Thyroid gland (tissue), 4 donors: Measurements from ENCODE around the gene COL4A1. TPM values are rescaled to one million over a fixed set of nuclear protein-coding genes. Genes with fewer than 3 reads are reported as not detected.

Experiments
- DNase-seq, 2 donors: peaks; one replicate each; pipeline ENCODE4 v3.0.0-alpha.2; 2019
- H3K27ac ChIP-seq, 3 donors: fragments of 200-600 bp; sonication (generic); 1 replicate in 2 of 3; 2 replicates in 1 of 3; pipeline ENCODE4 v1.5.1; 2016 to 2019; ENCODE audit warnings: mild to moderate bottlenecking in 1 of 3, moderate library complexity in 1 of 3
- H3K27me3 ChIP-seq: fragments of 200-600 bp; sonication (generic); one replicate; pipeline ENCODE4 v1.5.1; 2019
- H3K36me3 ChIP-seq, 2 donors: fragments of 200-600 bp; sonication (generic); one replicate each; pipeline ENCODE4 v1.5.1; 2016 to 2019
- H3K4me1 ChIP-seq, 2 donors: fragments of 200-600 bp; sonication (generic); one replicate each; pipeline ENCODE4 v1.5.1; 2017 to 2019
- H3K4me3 ChIP-seq, 3 donors: fragments of 200-600 bp; sonication (generic); replicated peaks in 1 of 3; 1 replicate in 2 of 3; 2 replicates in 1 of 3; pipeline ENCODE4 v1.5.1; 2016; ENCODE audit warnings: mild to moderate bottlenecking in 1 of 3
- H3K9me3 ChIP-seq: fragments of 200-600 bp; sonication (generic); one replicate; pipeline ENCODE4 v1.5.1; 2017
- POLR2A ChIP-seq, 2 donors: fragments of 450-650 bp; IDR thresholded peaks; one replicate each; pipeline ENCODE4 v1.6.1; 2017; ENCODE audit warnings: antibody characterized with exemption in 2 of 2, mild to moderate bottlenecking in 2 of 2, moderate library complexity in 1 of 2
- WGBS, 2 donors: methylation state at CpG; one replicate each; pipeline ENCODE4 v1.1.5; 2017; 5-methylcytosine and 5-hydroxymethylcytosine counted together
- intact Hi-C: fragments of 100-400 bp; cut with DNase I; formaldehyde crosslinking; loops from one replicate; pipeline ENCODE4 v1.15.1; 2023
- total RNA-seq, 4 donors: library from RNA; depleted of rRNA; stranded (reverse); fragments of >200 nt; gene quantifications; one replicate each; pipeline ENCODE4 v1.2.3, GENCODE V29; 2016
- TF ChIP-seq, protein P1 (sequence below), 6 experiments: fragments of 200-600 bp in 3 of 6; fragments of 450-650 bp in 3 of 6; sonication (generic) in 3 of 6; IDR thresholded peaks; one replicate each; pipeline ENCODE4 v1.5.1; 2016 to 2019; ENCODE audit warnings: antibody characterized with exemption in 6 of 6, mild to moderate bottlenecking in 2 of 6, inconsistent platforms in 1 of 6, moderate library complexity in 1 of 6

COL4A1 gene
- total RNA-seq, 4 donors from 2014 or later = 71.3 to 161 (median 112) TPM

DNA sequence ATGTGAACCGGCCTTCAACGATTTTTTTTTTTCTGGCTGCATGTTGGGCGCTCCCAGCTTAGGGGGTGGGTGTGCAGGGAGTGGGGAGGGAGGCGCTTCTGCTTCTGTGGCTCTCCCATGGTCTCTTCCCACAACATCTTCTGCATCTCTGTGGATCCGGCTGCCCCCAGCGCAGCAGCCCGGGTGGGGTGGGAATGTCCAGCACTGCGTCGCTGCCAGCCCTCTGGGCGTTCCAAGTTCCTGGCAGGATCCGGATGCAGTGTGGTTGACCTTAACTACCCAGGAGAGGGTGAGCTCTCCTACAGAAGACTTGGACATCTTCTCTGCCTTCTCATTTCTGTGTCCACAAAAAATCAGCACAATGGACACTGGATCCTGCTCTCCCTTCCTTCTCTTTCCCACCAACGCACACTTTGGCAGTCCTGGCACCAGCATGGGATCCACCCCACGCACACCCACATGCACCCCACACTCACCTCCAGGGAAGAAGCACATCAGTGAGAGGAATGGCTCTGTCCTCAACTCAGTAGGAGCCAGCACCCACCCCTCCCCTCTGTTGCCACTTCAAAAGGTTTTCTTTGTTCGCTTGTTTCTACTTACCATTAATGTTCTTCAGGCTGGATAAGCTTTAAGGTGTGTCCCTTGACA lies 177.3 kb downstream of the COL4A1 start:
- H3K36me3 ChIP-seq = no peaks in the 10 kb centered on the region
- no peak overlapping the region for H3K4me3 ChIP-seq
- no peak for DNase-seq
- intact Hi-C loops = loop anchor here (10.0 kb wide), 1 partner anchor 1165 kb away; no protein-coding TSS in a partner anchor
- H3K27ac ChIP-seq = peak overlapping the region in 2 of 3 donors; percentile 28 to 36
- H3K27me3 ChIP-seq = no peaks in the 10 kb centered on the region
- 89% methylated on average over 14 of the region's 14 CpGs for WGBS, 2 donors
- peaks cover 17 to 19% of the 10 kb centered on the region in 2 donors for H3K4me1 ChIP-seq
- TF ChIP-seq, protein P1, sequence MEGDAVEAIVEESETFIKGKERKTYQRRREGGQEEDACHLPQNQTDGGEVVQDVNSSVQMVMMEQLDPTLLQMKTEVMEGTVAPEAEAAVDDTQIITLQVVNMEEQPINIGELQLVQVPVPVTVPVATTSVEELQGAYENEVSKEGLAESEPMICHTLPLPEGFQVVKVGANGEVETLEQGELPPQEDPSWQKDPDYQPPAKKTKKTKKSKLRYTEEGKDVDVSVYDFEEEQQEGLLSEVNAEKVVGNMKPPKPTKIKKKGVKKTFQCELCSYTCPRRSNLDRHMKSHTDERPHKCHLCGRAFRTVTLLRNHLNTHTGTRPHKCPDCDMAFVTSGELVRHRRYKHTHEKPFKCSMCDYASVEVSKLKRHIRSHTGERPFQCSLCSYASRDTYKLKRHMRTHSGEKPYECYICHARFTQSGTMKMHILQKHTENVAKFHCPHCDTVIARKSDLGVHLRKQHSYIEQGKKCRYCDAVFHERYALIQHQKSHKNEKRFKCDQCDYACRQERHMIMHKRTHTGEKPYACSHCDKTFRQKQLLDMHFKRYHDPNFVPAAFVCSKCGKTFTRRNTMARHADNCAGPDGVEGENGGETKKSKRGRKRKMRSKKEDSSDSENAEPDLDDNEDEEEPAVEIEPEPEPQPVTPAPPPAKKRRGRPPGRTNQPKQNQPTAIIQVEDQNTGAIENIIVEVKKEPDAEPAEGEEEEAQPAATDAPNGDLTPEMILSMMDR (IDR thresholded peaks at IDR 0.05) = no peak
- no peak for TF ChIP-seq POLR2A (IDR thresholded peaks at IDR 0.05)
- no peaks in the 10 kb centered on the region for H3K9me3 ChIP-seq

DNA sequence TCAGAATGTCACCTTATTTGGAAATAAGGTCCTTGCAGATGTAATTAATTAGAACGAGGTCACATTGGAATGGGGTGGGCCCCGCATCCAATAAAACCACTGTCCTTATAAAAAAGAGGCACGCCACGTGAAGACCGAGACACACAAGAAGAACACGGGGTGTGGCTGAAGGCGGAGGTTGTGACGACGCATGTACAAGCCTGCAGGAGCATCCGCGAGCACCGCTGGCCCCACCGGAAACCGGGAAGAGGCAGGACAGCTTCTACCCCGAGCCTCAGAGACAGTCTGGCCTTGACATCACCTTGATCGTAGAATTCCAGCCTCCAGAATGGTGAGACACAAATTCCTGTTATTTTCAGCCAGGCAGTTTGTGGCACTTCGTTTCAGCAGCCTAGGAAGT lies 177.9 kb downstream of the COL4A1 start:
- no peak overlapping the region for H3K4me3 ChIP-seq
- no peak for TF ChIP-seq POLR2A (IDR thresholded peaks at IDR 0.05)
- TF ChIP-seq, protein P1 (IDR thresholded peaks at IDR 0.05) = no peak
- no peaks in the 10 kb centered on the region for H3K27me3 ChIP-seq
- peaks cover 17 to 19% of the 10 kb centered on the region in 2 donors for H3K4me1 ChIP-seq
- DNase-seq = no peak
- intact Hi-C loops = loop anchor here (10.0 kb wide), 1 partner anchor 1164 kb away; no protein-coding TSS in a partner anchor
- H3K27ac ChIP-seq = peak overlapping the region in 1 of 3 donors; percentile 36
- H3K36me3 ChIP-seq = no peaks in the 10 kb centered on the region
- 84 to 91% methylated on average over 17 of the region's 17 CpGs for WGBS, 2 donors
- H3K9me3 ChIP-seq = no peaks in the 10 kb centered on the region

DNA sequence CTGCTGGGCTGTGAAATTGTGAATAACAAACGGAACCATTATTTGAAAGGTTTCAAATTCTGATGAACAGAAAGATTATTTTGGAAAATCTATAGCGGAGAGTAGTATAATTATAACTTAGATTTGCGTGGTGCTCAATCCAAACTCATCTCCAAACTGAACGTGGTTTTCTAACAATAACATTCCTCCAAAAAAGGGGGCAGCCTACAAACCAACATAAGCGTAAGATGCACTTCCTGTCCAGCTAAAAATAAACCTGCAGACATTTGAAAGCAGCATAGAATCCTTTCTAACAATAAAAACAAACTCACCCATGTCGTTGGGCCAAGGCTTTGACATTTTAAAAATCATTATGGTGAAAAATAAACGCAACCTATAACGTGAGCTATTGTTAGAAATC lies 178.4 kb downstream of the COL4A1 start:
- intact Hi-C loops = loop anchor here (10.0 kb wide), 1 partner anchor 1164 kb away; no protein-coding TSS in a partner anchor
- no peaks in the 10 kb centered on the region for H3K36me3 ChIP-seq
- TF ChIP-seq, protein P1 (IDR thresholded peaks at IDR 0.05) = no peak
- TF ChIP-seq POLR2A (IDR thresholded peaks at IDR 0.05) = no peak
- 69 to 70% methylated on average over 8 of the region's 8 CpGs for WGBS, 2 donors
- no peak overlapping the region for H3K4me3 ChIP-seq
- no peak for DNase-seq
- H3K9me3 ChIP-seq = no peaks in the 10 kb centered on the region
- H3K27me3 ChIP-seq = no peaks in the 10 kb centered on the region
- peak overlapping the region in 2 of 3 donors; percentile 43 to 87 for H3K27ac ChIP-seq
- peaks cover 17 to 19% of the 10 kb centered on the region in 2 donors for H3K4me1 ChIP-seq

DNA sequence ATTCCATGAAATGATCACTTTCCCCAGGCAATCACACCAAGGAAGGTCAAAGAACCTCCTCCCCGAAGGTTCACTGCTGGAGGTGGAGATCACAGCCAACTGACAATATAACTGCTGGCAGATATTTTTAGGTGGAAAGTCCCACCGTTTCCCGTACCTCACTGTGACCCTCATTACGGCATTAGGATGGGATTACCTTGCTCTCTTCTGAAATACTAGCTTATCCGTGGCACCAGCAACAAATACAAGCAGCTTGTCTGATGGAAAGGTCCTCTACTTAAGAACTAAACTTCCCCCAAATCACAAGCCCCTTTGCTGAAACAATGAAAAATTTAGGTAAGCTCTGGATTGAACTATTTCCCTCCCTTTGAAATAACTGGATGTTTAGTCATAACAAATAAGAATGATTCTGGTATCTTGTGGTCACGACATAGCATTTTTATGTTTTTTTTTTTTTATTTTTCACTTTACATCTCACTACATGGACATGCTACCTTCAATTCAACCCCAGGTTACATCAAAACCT lies 178.9 kb downstream of the COL4A1 start:
- intact Hi-C loops = loop anchor here (10.0 kb wide), 1 partner anchor 1163 kb away; no protein-coding TSS in a partner anchor
- no peaks in the 10 kb centered on the region for H3K36me3 ChIP-seq
- WGBS, 2 donors = 64 to 69% methylated on average over 6 of the region's 6 CpGs

More for the DNA sequence above, 178.9 kb downstream of the COL4A1 start:
- Histone ChIP-seq H3K4me3 (no peak overlapping the region), H3K27ac (peak overlapping the region in 2 of 3 donors; percentile 43 to 87), H3K9me3 (no peaks in the 10 kb centered on the region), H3K4me1 (peaks cover 17 to 19% of the 10 kb centered on the region in 2 donors), H3K27me3 (no peaks in the 10 kb centered on the region)
- TF ChIP-seq, protein P1 (IDR thresholded peaks at IDR 0.05) = no peak
- TF ChIP-seq POLR2A (IDR thresholded peaks at IDR 0.05) = no peak
- no peak for DNase-seq
